ENCODE results near the gene EEA1.
A peak's percentile ranks its signal among the peaks of the same experiment; 100 is the strongest.
"Not testable (repeated sequence)": the region's sequence is repeated elsewhere in the genome, so short reads cannot be mapped to it uniquely, and the experiment has no call there.

The EEA1 gene

GRCh38 chr12:92928962-92929915 is at the start of gene EEA1:
EEA1 (minus strand) TSS chr12:92929295; CDS start chr12:92929066, 229 bp downstream.
- peak; percentile 98 to 99 (median 98) for DNase-seq

GRCh38 chr12:92978607-92979006 is 49.5 kb upstream of the EEA1 start:
- no peak for DNase-seq

DNA sequence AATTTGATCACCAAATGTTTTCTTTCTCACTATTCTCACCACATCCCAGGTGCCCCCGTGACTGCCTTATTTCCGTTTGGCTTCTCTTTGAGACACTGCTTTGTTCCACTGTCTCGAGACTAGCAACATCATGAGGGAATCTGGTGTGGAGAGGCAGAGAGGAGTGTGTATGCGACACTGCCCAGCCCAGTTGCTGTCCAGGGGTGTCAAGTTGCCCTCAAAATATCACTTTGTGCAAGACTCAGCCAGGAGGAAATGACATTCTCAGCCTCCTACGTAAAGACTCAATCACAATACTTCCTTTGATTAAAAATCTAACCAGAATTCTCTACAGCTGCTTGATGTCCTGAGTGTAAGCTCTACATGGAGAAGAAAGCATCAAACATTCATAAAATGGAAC is 48.2 kb upstream of the EEA1 start:
- no peak for DNase-seq

DNA sequence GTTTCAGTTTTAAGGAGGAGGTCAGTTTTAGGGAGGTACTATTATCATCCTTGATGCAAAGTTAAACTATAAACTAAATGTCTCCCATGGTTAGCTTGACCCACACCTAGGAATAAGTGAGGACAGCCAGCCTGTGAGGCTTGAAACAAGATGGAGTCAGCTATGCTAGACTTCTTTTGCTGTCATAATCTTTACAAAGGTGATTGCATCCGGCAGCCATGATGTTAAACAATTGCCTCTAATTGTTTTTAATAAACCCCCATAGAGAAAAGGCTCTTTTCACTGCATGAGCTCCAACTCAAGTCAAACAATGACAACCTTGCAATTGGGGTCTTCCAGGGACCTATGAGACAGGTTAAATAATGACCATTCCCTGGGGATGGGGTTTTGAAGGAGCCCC is 45.7 kb upstream of the EEA1 start:
- DNase-seq, result no peak

DNA sequence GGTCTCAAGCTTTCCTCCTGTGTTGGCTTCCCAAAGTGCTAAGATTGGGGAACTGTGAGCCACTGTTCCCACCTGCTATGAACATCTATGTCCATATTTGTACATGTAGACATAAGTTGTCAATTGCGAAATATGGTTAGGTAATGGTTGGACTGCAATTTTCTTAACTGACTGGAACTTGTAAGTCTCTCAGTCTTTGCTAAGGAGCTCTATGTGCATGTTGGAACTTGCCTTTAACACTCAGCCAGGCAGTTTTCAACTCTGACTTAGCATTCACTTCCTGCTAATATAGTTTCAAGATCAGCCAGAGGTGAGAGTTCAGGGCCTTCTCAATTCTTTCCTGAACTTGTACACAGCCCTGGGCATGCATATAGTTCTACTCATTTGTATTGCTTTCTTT is 44.5 kb upstream of the EEA1 start:
- DNase-seq, result no peak

GRCh38 chr12:92971859-92972524 is 42.9 kb upstream of the EEA1 start:
- DNase-seq, result no peak

DNA sequence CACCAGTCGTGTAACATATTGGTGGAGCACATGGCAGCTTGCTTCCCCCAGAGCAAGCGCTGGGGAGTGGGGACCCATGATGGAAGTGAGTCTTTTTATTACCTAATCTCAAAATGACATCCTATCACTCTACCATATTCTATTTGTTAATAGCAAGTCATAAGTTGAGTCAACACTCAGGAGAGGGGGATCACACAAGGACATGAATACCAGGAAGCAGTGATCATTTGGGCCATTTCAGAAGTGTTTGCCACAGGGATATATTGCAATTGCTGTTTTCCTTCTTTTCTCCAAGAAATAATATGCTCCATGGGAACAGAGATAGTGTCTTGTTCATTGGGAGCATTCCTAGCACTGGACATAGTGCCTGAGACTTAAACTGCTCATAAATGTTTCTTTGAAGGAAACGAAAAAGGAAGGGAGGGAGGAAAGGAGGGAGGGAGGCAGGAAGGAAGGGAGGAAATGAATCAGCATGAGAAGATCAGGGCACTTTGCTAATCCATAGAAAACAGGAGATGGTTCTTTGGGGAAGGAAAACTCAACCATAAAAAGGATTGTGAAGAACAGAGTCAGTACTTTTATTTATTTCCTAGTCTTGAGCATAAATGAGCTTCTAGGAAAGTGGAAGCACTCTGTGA is 39.2 kb upstream of the EEA1 start:
- DNase-seq, result no peak

DNA sequence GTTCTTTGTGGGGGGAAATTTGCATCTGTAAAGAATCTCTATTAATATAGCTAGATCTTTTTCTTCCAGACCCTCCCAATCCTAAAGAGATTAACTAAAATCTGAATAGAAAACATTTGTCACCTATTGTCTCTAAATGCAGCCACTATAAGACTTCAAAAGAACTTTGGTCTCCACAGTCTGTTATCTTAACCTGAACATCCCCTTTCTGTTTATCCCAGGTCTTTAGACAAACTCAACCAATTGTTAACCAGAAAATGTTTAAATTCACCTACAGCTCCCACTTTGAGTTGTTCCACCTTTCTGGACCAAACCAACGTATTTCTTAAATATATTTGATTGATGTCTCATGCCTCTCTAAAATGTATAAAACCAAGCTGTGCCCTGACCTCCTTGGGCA is 35.3 kb upstream of the EEA1 start:
- DNase-seq, result not testable (repeated sequence)

- DNase-seq, result no peak
Measured at GRCh38 chr12:92961949-92962348, 32.9 kb upstream of the EEA1 start.

DNA sequence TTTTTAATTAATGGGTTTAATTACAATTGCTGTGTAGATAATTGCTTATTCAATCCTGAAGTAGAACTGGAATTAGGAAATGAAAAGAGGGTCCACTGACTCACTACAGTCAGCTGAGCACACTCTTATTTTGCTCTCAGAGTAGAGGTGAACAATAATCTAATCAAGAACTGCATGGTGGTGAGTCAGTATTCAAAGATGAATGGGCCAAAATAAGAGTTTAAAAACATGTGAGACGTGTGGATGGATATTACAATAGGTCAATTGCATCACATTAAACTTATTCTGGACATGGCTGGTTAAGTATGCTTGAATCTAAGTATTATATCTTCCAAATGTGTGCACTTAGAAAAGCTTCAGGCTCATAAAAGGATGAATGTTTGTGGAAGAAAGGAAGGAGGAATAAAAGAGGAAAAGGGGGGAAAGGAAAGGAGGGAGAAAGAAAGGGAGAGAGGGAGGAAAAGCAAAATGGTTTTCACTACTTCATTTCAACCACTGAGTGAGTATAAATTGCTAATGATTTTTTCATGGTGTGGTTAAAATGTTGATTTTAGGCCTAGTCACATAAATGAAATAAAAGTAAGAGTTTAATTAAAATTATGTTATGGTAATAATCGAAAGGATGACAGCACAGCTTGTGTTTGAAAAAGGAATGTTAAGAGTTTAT is 27.0 kb upstream of the EEA1 start:
- DNase-seq, result no peak

GRCh38 chr12:92953747-92954146 is 24.7 kb upstream of the EEA1 start:
- DNase-seq, result no peak

GRCh38 chr12:92952394-92952793 is 23.3 kb upstream of the EEA1 start:
- no peak for DNase-seq

GRCh38 chr12:92951006-92951405 is 21.9 kb upstream of the EEA1 start:
- DNase-seq, result no peak

DNA sequence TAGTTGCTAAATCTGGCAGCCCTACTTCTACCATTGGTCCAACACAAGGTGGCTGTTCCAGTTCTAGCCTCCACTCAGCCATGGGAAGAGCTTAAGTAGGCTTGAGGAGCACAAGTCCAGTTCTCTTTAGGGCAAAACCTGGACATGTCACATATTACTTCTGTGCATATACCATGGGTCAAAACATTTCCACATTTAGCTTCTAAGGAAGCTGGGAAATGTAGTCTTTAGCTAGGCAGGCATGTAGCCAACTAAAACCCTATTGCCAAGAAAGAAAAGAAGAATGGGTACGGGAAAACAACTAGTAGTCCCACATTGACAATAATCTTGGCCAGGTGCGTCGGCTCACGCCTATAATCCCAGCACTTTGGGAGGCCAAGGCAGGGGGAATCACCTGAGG is 20.9 kb upstream of the EEA1 start:
- DNase-seq, result no peak

DNA sequence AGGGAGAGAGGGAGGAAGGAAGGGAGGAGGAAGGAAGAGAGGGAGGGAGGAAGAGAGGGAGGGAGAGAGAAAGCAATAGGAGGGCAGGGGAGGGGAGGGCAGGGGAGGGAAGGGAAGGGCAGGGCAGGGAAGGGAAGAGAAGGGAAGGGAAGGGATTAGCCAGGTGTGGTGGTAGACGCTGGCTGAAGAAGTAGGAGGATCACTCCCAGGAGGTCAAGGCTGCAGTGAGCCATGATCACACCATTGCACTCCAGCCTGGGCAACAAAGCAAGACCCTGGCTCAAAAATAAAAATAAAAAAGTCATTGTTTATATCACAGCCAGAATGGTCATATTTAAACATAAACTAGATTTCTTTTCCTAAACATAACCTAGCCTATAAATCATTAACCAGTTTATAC is 20.4 kb upstream of the EEA1 start:
- no peak for DNase-seq

- no peak for DNase-seq
Measured at GRCh38 chr12:92947589-92948215, 18.6 kb upstream of the EEA1 start.

- DNase-seq, result no peak
Measured at GRCh38 chr12:92945659-92946220, 16.6 kb upstream of the EEA1 start.

DNA sequence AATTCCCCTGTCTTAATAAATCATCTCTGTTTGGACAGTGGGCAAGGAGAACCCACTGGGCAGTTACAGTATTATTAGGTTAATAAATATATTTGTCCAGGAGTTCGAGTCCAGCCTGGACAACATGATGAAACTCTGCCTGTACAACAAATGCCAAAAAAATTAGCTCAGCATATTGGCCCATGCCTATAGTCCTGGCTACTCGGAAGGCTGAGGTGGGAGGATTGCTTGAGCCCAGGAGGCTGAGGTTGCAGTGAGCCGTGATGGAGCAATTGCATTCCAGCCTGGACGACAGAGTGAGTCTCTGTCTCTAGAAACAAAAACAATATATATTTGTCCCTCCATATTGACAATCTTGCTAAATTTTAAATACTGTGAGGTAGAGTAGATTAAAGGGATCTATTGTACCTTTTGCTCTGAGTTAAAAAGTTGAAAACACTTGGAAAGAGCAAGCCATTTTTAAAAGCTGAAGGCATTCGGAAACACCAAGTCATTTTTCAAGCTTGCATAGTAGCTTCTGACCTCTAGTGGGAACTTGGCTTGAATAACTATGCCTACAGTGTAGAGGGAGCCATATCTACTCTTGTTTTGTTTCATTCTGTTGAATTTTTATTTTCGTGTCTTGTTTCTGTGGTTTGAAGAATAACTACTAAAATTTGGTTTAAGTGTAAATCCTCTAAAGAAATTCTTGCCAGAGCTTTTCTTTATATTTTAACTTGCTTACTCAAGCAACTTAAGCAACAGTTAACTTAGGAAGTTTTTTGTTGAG is 14.6 kb upstream of the EEA1 start:
- DNase-seq, result no peak

- no peak for DNase-seq
Measured at GRCh38 chr12:92942905-92943304, 13.8 kb upstream of the EEA1 start.

GRCh38 chr12:92939116-92939515 is 10.0 kb upstream of the EEA1 start:
- no peak for DNase-seq

DNA sequence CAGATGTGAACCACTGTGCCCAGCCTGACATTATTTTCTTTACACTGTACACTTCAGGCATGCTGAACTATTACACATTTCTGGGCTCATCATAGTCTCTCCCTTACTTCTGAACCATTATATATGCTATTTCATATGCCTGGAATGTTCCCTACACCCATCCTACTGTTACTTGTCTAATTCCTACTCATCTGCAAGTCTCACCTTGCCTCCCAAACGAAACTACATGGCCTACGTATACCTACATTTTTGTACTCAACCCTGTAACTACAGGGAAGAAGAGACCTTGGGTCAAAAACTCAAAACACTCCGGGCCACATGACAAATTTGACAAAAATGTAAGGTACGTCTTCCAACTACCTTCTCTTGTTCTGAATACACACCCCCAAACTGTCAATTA is 9.5 kb upstream of the EEA1 start:
- no peak for DNase-seq

GRCh38 chr12:92938018-92938417 is 8.9 kb upstream of the EEA1 start:
- DNase-seq, result no peak

All from NCI-H1417 (cell line).